Anterior cingulate cortex (tissue), 58 donors: ENCODE data around the gene TAOK3.
A peak's percentile ranks its signal among the peaks of the same experiment; 100 is the strongest.
"Not testable (repeated sequence)": the region's sequence is repeated elsewhere in the genome, so short reads cannot be mapped to it uniquely, and the experiment has no call there.

ENCODE experiments used
- DNase-seq, 58 donors: peaks; one replicate each; lab custom pipeline; 2025; lab: John Stamatoyannopoulos, UW

Gene TAOK3

GRCh38 chr12:118374909-118375308, 2.2 kb upstream of the TAOK3 start:
- DNase-seq, result no peak

DNA sequence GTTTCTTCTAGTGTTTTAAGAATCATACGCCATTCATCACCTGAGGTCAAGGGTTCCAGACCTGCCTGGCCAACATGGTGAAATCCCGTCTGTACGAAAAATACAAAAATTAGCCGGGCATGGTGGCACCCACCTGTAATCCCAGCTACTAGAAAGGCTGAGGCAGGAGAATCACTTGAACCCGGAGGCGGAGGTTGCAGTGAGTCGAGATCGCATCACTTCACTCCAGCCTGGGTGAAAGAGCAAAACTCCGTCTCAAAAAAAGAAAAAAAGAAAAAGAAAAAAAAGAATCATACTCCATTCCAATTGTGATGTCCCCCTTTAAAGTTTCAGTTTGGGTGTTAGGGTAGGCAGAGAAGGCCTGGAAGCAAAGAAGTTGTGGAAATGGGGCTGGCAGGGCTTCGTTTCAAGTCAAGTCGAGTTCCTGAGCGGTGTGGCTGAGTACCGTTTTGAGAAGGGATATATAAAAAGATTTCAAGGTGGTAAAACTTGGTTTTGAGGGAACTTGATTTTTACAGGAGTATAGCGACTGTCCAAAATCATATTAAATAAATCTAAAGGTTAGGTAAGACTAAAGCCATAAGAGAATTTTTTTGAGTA, 1.5 kb upstream of the TAOK3 start:
- no peak for DNase-seq

DNA sequence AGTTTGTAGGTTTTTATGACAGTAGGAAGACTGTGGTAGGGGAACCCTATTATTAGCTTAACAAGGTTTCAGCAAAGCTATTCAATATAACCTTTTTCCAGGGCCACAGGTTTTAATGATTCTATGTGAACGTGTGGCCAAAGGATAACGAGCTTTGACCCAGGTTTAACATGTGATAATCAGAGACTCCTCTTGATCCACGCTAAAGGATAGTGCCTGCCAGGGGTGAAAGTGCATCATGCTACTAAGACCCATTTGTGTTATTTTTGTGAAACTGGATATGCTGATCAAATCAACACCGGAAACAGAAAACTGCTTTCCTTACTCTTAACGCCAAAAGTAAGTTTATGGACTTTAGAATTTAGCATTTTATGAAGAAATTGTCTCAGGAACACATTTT, 909 bp upstream of the TAOK3 start:
- no peak for DNase-seq

GRCh38 chr12:118371321-118372282, 1.1 kb downstream of the TAOK3 start:
- DNase-seq, result peak in 12 of 58 donors; percentile 1 to 51 (median 12)

- no peak for DNase-seq
Measured at GRCh38 chr12:118370601-118371000, 2.1 kb downstream of the TAOK3 start.

GRCh38 chr12:118368821-118369220, 3.9 kb downstream of the TAOK3 start:
- DNase-seq, result no peak

- no peak for DNase-seq
Measured at GRCh38 chr12:118361889-118362288, 10.8 kb downstream of the TAOK3 start.

- DNase-seq, result no peak
Measured at GRCh38 chr12:118361092-118361404, 11.7 kb downstream of the TAOK3 start.

DNA sequence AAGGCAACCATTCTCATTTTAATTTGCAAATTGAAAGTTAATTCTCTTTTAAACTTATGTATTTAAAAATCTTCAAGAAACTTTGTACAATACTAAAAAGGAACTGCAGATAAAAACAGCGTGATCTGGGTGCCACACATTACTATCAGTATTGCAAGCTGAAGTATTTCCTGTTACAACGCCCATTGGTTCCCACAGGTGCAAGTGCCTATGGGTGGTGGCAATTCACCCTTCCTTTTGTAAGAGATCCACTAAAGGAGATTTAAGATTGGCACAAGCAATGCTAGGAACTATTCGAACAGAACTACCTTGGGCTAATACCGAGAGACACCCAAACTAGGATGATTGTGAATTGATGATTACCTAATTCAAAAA, 13.2 kb downstream of the TAOK3 start:
- DNase-seq, result no peak

DNA sequence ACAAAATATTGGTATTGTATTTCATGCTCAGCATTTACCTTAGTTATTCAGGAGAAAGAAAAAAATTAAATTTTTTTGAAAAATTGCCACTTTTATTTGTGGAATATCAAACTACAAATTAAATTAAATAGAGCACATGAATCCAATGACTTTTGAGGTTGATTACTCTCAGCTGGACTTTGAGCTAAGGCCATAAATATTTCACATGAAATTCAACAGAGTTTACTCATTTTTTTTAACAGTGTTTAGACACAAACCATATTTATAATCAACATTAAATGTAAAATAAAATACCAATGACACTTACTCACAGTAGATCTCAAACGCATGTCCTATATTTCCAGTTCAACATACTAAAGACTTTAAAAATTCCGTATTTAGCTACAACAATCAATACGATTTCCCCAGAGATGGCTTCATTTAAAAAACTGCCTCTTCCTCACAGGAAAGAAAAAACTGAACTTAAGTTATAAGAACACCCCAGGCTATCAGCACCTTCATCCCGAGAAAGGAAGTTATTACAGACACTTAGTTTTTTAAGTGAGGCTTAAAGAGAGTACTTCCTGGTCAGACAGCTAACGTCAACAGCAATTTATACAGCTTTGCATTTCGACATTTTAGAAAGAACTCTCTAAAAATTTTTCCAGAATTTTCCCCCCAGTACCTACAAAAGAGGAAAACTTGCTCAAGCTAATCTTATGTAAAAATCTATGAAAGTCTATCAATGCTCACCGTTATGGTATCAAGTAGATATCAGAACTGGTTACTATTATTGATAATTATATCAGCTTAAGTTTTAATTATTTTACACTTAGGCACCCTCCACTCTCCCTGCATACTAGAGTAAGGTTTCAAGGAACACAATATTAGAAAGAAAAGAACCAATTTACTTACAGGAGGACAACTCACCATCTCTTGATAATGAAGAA, 13.8 kb downstream of the TAOK3 start:
- DNase-seq, result no peak

- DNase-seq, result no peak
Measured at GRCh38 chr12:118358008-118358359, 14.7 kb downstream of the TAOK3 start.

DNA sequence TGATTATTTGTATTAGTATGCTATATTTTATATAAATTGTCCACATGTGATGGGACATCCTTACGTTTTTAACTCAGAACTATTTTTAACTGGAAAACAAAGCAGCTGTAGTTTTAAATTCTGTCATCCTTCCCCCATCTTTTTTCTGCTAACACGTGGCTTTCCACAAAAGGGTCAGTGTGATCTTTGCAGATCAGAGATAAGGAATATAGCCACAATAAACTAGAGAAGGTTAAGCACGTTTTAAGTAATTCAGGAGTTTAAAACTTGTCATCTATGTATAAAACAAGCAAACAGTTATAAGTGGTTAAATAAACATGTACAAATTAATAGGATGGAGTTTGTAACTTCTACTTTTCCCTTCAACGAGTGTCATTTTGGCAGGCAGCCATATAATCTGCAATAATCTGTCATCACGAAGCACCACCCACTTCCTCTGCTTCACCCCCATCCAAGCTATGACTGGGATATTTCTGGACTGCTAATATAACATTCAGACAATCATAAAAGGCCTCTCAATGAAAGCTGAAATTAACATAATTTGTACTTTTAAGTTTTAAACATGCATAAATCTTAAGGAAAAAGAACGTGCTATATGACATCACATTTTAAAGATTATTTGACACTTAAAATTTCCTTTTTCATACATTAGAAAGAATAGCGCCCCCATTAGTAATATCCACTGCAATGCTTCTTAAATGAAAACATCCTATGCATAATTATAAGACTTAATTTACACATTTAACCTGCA, 15.3 kb downstream of the TAOK3 start:
- peak in 4 of 58 donors; percentile 3 to 64 (median 32) for DNase-seq

- no peak for DNase-seq
Measured at GRCh38 chr12:118356809-118357256, 15.9 kb downstream of the TAOK3 start.

DNA sequence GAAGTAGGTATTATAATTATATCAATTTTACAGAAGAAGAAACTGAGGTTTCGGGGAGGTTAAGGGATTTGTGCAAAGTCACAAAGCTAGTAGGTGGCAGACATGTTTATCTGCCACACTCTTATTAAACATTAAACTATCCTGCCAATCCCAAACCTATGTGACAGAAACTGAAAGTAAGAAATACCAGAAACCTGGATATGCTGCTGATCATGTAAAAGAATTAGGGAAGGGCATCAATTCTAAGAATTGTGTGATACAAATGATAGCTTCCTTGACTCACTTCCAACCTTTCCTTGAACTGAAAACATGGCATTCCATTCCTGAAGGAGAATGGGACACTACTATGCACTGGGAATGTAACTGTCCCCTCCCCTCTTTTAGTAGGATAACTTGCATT, 16.9 kb downstream of the TAOK3 start:
- no peak for DNase-seq

DNA sequence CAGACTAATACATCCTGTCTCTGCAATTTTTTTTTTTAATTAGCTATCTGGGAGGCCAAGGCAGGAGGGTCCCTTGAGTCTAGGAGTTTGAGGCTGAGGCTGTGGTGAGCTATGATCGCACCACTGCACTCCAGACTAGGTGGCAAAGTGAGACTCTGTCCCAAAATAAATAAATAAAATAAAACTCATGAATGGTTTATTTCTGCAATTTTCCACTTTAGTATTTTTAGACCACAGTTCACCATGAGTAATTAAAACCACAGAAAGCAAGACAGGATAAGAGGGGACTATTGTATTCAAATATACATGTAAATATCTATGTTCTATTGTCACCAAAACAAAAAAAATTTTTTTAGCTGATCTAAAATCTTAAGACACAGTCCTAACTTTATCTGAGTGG, 17.8 kb downstream of the TAOK3 start:
- no peak for DNase-seq

- DNase-seq, result not testable (repeated sequence)
Measured at GRCh38 chr12:118354503-118354902, 18.2 kb downstream of the TAOK3 start.

- no peak for DNase-seq
Measured at GRCh38 chr12:118353721-118354120, 19.0 kb downstream of the TAOK3 start.

GRCh38 chr12:118350908-118351559, 21.7 kb downstream of the TAOK3 start:
- no peak for DNase-seq

- no peak for DNase-seq
Measured at GRCh38 chr12:118347916-118348315, 24.8 kb downstream of the TAOK3 start.

DNA sequence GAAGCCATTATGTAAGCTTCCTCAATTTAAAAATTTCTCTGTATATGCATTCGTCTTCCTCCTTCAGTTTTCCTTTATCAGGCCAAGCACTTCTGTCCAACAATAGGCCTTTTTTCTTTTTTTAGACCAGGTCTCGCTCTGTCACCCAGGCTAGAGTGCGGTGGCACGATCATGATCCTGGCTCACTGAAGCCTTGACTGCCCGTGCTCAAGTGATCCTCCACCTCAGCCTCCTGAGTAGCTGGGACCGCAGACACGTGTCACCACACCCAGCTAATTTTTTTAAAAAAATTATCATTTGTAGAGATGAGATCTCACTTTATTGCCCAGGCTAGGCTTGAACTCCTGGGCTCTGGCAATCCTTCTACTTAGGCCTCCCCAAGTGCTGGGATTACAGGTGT, 25.8 kb downstream of the TAOK3 start:
- no peak for DNase-seq
